Lung (tissue), 12 donors: ENCODE data around the gene UBL4B. TPM values are rescaled to one million over a fixed set of nuclear protein-coding genes. Genes with fewer than 3 reads are reported as not detected.

Source experiments
- ATAC-seq: fragments of 200-7000 bp; cut with Tn5 transposase; one replicate; pipeline ENCODE4 v1.9.1; 2020; ENCODE audit warnings: moderate number of reproducible peaks; ENCODE audit not compliant: insufficient read depth, low FRiP score
- DNase-seq, 3 donors: peaks; one replicate each; pipeline ENCODE4 v3.0.0-alpha.2; 2013 to 2017
- H3K27ac ChIP-seq, 2 donors: one replicate each; pipeline ENCODE4 v1.5.1; 2013; ENCODE audit warnings: mild to moderate bottlenecking in 2 of 2, moderate library complexity in 2 of 2, control low read depth in 1 of 2, inconsistent platforms in 1 of 2, low read depth in 1 of 2, low read length in 1 of 2
- H3K27me3 ChIP-seq, 3 donors: one replicate each; pipeline ENCODE4 v1.5.1; 2013; ENCODE audit warnings: low read length in 2 of 3; ENCODE audit not compliant: control insufficient read depth in 3 of 3, insufficient read depth in 3 of 3
- H3K36me3 ChIP-seq, 4 donors: one replicate each; pipeline ENCODE4 v1.5.1; 2013; ENCODE audit warnings: low read length in 4 of 4, mild to moderate bottlenecking in 1 of 4, moderate library complexity in 1 of 4; ENCODE audit not compliant: control insufficient read depth in 4 of 4, insufficient read depth in 4 of 4
- H3K4me1 ChIP-seq, 5 donors: one replicate each; pipeline ENCODE4 v1.5.1; 2013; ENCODE audit warnings: low read length in 5 of 5, mild to moderate bottlenecking in 2 of 5, moderate library complexity in 1 of 5; ENCODE audit not compliant: control insufficient read depth in 5 of 5, insufficient read depth in 5 of 5
- H3K4me3 ChIP-seq: one replicate; pipeline ENCODE4 v1.5.1; 2013; ENCODE audit warnings: mild to moderate bottlenecking, control low read depth, moderate library complexity
- H3K9ac ChIP-seq, 2 donors: one replicate each; pipeline ENCODE4 v1.5.1; 2013; ENCODE audit warnings: low read length in 2 of 2, control low read depth in 1 of 2; ENCODE audit not compliant: insufficient read depth in 1 of 2
- H3K9me3 ChIP-seq, 4 donors: one replicate each; pipeline ENCODE4 v1.5.1; 2013; ENCODE audit warnings: low read length in 3 of 4, mild to moderate bottlenecking in 1 of 4, moderate library complexity in 1 of 4; ENCODE audit not compliant: control insufficient read depth in 4 of 4, insufficient read depth in 3 of 4
- CTCF ChIP-seq: IDR thresholded peaks from 2 replicates; pipeline ENCODE4 v1.5.1; 2012; ENCODE audit warnings: mild to moderate bottlenecking; ENCODE audit errors: control extremely low read depth, extremely low read depth
- WGBS, 2 donors: extraction: QIAGEN DNeasy Blood & Tissue Kit; methylation state at CpG; one replicate each; pipeline ENCODE4 v1.1.7; 2013; 5-methylcytosine and 5-hydroxymethylcytosine counted together
- polyA plus RNA-seq, 2 donors: library from polyadenylated mRNA; stranded (reverse); fragments of 200-250 nt; gene quantifications; one replicate each; pipeline ENCODE4 v1.2.1, GENCODE V29; 2013
- total RNA-seq, 2 donors: library from RNA; depleted of rRNA in 1 of 2; stranded (reverse); fragments of >200 nt in 1 of 2; gene quantifications; one replicate each; pipeline ENCODE4 v1.2.1, GENCODE V29; 2014 to 2021
- donor health status: control.
- donor health status: control.
- donor health status: Bipolar disorder and iron deficiency.
- donor health status: healthy.
- donor health status: DM: yes; HTN: yes; CAD: no.

UBL4B gene
- total and polyA plus RNA-seq, 4 donors: not detected

- ATAC-seq (no peak), DNase-seq (no peak)
- Histone ChIP-seq H3K36me3 (no peaks in the 10 kb centered on the region), H3K9me3 (peaks cover 0 to 4% (median 0%) of the 10 kb centered on the region in 4 donors), H3K4me3 (no peak overlapping the region), H3K9ac (no peak overlapping the region), H3K27me3 (peaks cover 0 to 26% (median 18%) of the 10 kb centered on the region in 3 donors), H3K27ac (no peak overlapping the region), H3K4me1 (no peaks in the 10 kb centered on the region)
- no peak for TF ChIP-seq CTCF
- 63 to 78% methylated on average over 3 of the region's 3 CpGs for WGBS, 2 donors
These were observed 20.5 kb upstream of the UBL4B start for GRCh38 chr1:110091791-110092190.

DNA sequence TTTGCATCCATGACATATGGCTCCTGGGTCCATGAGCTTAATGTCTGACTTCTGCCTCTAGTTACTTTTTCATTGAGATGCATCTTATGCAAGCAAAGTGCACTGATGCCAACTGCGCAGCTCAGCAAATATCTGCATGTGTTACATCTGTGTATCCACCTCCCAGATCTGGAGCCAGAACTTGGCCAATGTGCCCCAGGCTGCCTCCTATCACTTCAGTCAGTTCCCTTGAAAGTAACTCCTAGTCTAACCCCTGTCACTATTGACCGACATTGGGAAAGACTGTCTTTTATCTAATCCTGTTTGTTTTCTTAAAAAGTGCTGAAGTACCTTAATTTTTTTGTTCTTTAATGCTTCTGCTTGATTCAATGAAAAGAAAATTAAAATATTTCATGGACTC lies 19.3 kb upstream of the UBL4B start:
- H3K9me3 ChIP-seq: peaks cover 0 to 4% (median 0%) of the 10 kb centered on the region in 4 donors
- H3K9ac ChIP-seq: no peak overlapping the region
- no peaks in the 10 kb centered on the region for H3K4me1 ChIP-seq
- no peak for DNase-seq
- peaks cover 0 to 16% (median 10%) of the 10 kb centered on the region in 3 donors for H3K27me3 ChIP-seq
- no peak overlapping the region for H3K4me3 ChIP-seq
- TF ChIP-seq CTCF: no peak
- no peak for ATAC-seq
- WGBS, 2 donors: 85 to 90% methylated on average over 2 of the region's 2 CpGs
- no peaks in the 10 kb centered on the region for H3K36me3 ChIP-seq
- no peak overlapping the region for H3K27ac ChIP-seq

- no peak for TF ChIP-seq CTCF
- no peak for DNase-seq
- no peak for ATAC-seq
- H3K4me1 ChIP-seq: no peaks in the 10 kb centered on the region
- no peak overlapping the region for H3K4me3 ChIP-seq
- no peak overlapping the region for H3K9ac ChIP-seq
- no peak overlapping the region for H3K27ac ChIP-seq
- peaks cover 0 to 4% (median 0%) of the 10 kb centered on the region in 4 donors for H3K9me3 ChIP-seq
- peaks cover 0 to 16% (median 10%) of the 10 kb centered on the region in 3 donors for H3K27me3 ChIP-seq
- H3K36me3 ChIP-seq: no peaks in the 10 kb centered on the region
- WGBS, 2 donors: 62 to 65% methylated on average over 7 of the region's 7 CpGs
These were observed 17.1 kb upstream of the UBL4B start for GRCh38 chr1:110094931-110095654.
